ENCODE results near the gene ARHGAP28.

The ARHGAP28 gene

GRCh38 chr18:6773777-6774176, 44.3 kb downstream of the ARHGAP28 start:
- DNase-seq = no peak
- Histone ChIP-seq H3K4me3 (ENCODE audit: low read depth, low read length) (no peak overlapping the region), H3K36me3 (no peaks in the 10 kb centered on the region), H3K9me3 (ENCODE audit: severe bottlenecking) (no peaks in the 10 kb centered on the region), H3K27ac (no peak overlapping the region), H3K27me3 (ENCODE audit: insufficient read depth, low read depth, severe bottlenecking) (no peaks in the 10 kb centered on the region)
- no peak for TF ChIP-seq CTCF (IDR thresholded peaks at IDR 0.05; ENCODE audit: low read depth, low read length)

GRCh38 chr18:6775237-6775636, 45.7 kb downstream of the ARHGAP28 start:
- no peak for DNase-seq

GRCh38 chr18:6775702-6776101, 46.2 kb downstream of the ARHGAP28 start:
- TF ChIP-seq CTCF (IDR thresholded peaks at IDR 0.05; ENCODE audit: low read depth, low read length) = no peak
- no peaks in the 10 kb centered on the region for H3K9me3 ChIP-seq (ENCODE audit: severe bottlenecking)
- no peak overlapping the region for H3K4me3 ChIP-seq (ENCODE audit: low read depth, low read length)
- no peak overlapping the region for H3K27ac ChIP-seq
- no peaks in the 10 kb centered on the region for H3K27me3 ChIP-seq (ENCODE audit: insufficient read depth, low read depth, severe bottlenecking)
- H3K36me3 ChIP-seq = no peaks in the 10 kb centered on the region
- no peak for DNase-seq

More at GRCh38 chr18:6775237-6775636, 45.7 kb downstream of the ARHGAP28 start:
- H3K4me3 ChIP-seq (ENCODE audit: low read depth, low read length) = no peak overlapping the region
- TF ChIP-seq CTCF (IDR thresholded peaks at IDR 0.05; ENCODE audit: low read depth, low read length) = no peak
- no peak overlapping the region for H3K27ac ChIP-seq
- no peaks in the 10 kb centered on the region for H3K27me3 ChIP-seq (ENCODE audit: insufficient read depth, low read depth, severe bottlenecking)
- no peaks in the 10 kb centered on the region for H3K36me3 ChIP-seq
- no peaks in the 10 kb centered on the region for H3K9me3 ChIP-seq (ENCODE audit: severe bottlenecking)

GRCh38 chr18:6776188-6776587, 46.7 kb downstream of the ARHGAP28 start:
- no peaks in the 10 kb centered on the region for H3K36me3 ChIP-seq
- no peak overlapping the region for H3K27ac ChIP-seq
- no peaks in the 10 kb centered on the region for H3K27me3 ChIP-seq (ENCODE audit: insufficient read depth, low read depth, severe bottlenecking)
- no peaks in the 10 kb centered on the region for H3K9me3 ChIP-seq (ENCODE audit: severe bottlenecking)
- TF ChIP-seq CTCF (IDR thresholded peaks at IDR 0.05; ENCODE audit: low read depth, low read length) = no peak
- no peak overlapping the region for H3K4me3 ChIP-seq (ENCODE audit: low read depth, low read length)
- DNase-seq = no peak

GRCh38 chr18:6777509-6777908, 48.0 kb downstream of the ARHGAP28 start:
- H3K27ac ChIP-seq = no peak overlapping the region
- H3K36me3 ChIP-seq = no peaks in the 10 kb centered on the region
- H3K9me3 ChIP-seq (ENCODE audit: severe bottlenecking) = no peaks in the 10 kb centered on the region
- DNase-seq = no peak
- H3K4me3 ChIP-seq (ENCODE audit: low read depth, low read length) = no peak overlapping the region
- no peaks in the 10 kb centered on the region for H3K27me3 ChIP-seq (ENCODE audit: insufficient read depth, low read depth, severe bottlenecking)
- no peak for TF ChIP-seq CTCF (IDR thresholded peaks at IDR 0.05; ENCODE audit: low read depth, low read length)

- DNase-seq = no peak
- no peak overlapping the region for H3K27ac ChIP-seq
- no peak for TF ChIP-seq CTCF (IDR thresholded peaks at IDR 0.05; ENCODE audit: low read depth, low read length)
- H3K27me3 ChIP-seq (ENCODE audit: insufficient read depth, low read depth, severe bottlenecking) = no peaks in the 10 kb centered on the region
- no peaks in the 10 kb centered on the region for H3K9me3 ChIP-seq (ENCODE audit: severe bottlenecking)
- H3K4me3 ChIP-seq (ENCODE audit: low read depth, low read length) = no peak overlapping the region
- no peaks in the 10 kb centered on the region for H3K36me3 ChIP-seq
Observed at GRCh38 chr18:6778459-6779247, 49.1 kb downstream of the ARHGAP28 start.

Measured in WERI-Rb-1 (cell line).